ENCODE results near the gene KANSL1. TPM values are rescaled to one million over a fixed set of nuclear protein-coding genes. Genes with fewer than 3 reads are reported as not detected.

The KANSL1 gene
- polyA plus RNA-seq, 1 donor = 39.6 TPM

DNA sequence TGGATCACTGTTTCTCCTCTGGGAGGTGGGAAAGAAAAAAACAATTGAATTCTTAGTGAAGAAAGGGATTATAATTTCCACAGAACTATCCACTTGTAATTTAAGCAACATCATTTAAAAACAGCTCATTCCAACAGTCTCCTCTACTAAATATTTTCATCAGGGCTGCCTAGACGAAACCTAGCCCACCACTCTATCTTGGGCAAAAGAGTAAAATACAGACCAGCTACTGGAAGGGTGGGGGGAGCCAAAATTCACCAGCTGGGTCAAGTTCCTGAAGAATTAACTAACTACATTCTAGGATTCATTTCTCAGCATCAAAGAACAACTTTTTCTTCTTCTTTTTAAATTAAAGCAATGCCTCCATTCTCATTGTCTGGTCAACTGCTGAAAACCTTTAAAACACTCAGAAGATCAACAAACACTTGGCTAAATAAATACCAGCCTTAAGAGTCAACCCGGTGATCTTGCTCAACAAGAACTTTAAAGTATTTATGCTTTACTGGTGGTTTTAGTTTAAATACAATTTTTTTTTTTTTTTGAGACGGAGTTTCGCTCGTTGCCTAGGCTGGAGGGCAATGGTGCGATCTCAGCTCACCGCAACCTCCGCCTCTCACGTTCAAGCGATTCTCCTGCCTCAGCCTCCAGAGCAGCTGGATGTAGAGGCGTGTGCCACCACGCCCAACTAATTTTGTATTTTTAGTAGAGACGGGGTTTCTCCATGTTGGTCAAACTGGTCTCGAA, 25.2 kb downstream of the KANSL1 start:
- DNase-seq = no peak

GRCh38 chr17:46167267-46167666, 26.0 kb downstream of the KANSL1 start:
- no peak for DNase-seq

DNA sequence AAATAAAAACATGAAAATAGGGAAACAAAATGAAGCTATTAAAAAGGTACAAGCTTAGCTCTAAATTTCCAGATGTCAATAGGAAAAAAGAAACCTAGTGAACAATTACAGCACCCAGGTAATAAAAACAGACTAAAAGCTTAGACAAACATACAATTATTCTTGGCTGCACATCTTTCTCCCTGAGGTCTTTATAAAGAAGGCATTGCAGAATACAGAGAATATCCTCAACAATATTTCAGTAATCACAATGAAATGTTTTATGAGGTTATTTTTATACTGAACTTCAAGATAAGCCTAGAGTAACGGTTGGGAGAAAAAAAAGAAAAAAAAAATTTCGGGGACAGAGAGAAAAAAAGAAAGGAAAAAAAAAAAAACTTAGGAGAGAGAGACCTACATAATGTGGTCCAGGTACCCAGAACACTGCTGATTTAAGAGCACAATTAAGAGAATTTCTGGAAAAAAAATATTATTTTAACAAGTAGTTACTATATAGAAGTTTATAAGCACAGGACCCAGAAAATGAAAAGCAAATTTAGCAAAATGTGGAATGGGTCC, 26.5 kb downstream of the KANSL1 start:
- no peak for DNase-seq

DNA sequence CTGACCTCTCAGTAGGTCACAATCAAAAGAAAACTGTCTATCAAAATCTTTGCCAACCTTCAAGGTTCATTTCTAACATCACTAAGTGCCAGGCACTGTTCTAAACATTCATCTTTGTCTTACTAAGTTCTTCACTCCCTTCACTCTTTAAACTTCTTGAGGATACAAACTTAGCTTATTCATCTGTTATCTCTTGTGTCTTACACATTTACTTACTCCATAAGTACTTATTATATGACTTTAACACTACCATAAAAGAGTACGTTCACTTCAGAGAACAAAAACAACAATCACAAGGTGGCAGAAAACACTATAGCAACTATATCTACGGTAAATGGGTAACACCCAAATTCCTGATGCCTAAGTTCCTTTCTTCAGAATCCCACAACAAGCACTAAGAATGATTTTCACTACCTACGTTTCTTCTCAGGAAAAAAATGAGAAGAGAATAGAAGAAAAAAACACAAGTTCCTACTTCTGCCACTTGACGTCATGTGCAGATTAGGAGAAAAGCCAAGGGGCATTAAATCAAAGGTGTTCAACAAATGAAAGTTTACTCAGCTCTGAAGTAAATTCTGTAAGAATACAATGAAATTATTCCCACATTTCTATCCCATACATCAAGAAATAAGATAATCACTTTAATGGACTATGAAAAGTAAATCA, 29.2 kb downstream of the KANSL1 start:
- DNase-seq = no peak

DNA sequence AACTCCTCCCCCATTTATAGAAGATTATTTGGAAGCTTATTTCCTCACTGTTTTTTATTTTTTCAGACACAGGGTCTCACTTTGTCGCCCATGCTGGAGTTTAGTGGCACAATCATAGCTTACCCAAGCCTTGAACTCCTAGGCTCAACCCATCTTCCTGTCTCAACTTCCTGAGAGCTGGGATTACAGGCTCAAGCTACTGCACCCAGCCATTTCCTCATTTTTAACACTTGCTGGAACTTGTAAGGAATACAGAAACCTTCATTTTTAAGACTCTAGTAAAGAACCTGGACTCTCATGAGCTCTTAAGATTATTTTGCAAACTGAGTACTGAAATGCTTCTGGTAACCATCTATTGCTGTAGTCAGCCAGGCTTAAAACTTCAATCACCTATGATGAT, 29.9 kb downstream of the KANSL1 start:
- DNase-seq = no peak

- no peak for DNase-seq
Observed at GRCh38 chr17:46162866-46163265, 30.4 kb downstream of the KANSL1 start.

DNA sequence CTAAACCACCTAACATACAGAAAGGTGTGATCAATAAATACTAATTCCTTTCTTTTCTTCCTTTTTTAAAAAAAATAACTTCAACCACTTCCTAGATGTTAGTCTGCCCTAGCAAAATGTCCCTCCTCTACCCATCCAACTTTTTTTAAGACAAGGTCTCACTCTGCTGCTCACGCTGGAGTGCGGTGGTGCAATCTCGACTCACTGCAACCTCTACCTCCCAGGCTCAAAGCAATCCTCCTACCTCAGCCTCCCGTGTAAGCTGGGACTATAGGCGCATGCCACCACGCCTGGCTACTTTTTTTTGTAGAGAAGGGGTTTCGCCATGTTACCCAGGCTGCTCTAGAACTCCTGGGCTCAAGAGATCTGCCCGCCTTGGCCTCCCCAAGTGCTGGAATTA, 33.1 kb downstream of the KANSL1 start:
- no peak for DNase-seq

- DNase-seq = no peak
Observed at GRCh38 chr17:46159686-46160085, 33.5 kb downstream of the KANSL1 start.

DNA sequence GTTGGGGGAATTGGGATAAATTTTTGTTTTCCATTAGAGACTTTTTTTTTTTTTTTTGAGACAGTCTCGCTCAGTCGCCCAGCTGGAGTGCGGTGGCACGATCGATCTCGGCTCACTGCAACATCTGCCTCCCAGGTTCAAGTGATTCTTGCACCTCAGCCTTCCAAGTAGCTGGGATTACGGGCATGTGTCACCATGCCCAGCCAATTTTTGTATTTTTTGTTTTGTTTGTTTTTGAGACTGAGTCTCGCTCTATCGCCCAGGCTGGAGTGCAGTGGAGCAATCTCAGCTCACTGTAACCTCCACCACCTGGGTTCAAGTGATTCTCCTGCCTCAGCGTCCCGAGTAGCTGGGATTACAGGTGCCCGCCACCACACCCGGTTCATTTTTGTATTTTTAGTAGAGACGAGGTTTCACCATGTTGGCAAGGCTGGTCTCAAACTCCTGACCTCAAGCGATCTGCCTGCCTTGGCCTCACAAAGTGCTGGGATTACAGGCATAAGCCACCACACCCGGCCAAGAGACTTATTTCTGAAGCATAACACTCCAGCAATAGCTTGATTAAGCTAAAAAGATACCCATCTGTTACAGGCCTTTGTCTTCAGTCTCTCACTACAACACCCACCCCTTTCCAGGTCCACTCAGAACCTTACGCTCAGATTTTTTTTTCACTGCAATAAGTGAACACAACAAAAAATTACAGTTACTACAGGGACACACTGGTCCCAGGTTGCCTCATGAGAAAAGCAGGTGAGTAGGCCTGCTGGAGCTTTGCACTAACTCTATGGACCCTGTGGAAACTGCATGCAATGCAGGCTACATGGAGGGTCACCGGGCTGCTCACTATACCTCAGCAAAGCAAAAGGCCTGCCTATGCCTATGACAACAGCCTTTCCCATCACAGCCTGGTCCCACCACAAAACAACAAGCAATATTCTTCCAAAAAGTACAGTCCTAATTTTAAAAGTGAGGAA, 34.6 kb downstream of the KANSL1 start:
- no peak for DNase-seq

GRCh38 chr17:46157443-46158062, 35.7 kb downstream of the KANSL1 start:
- DNase-seq = peak; percentile 44

DNA sequence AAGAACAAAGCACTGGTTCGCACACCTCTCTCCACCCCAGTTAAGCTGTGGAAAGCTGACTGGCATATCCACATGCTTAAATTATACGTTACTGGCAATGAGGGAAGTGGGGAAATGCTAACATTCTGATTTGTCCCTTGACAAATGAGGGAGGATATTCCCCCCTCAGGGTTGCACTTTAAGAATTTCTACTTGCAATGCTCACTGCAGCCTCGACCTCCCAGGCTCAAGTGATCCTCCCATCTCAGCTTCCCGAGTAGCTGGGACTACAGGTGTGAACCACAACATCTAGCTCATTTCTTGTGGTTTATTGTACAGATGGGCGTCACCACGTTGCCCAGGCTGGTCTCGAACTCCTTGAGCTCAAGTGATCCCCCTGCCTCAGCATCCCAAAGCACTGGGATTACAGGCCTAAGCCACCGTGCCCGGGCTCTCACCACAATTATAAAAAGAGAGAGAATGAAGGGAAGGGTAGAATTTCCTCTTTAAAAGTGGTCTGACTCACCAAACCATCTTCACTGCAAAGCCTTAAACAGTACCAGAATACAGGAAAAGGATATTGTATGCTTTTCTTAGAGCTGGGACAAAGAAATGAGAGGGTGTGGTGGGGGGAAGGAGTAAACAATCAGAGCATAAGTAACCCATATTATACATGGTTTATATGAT, 38.9 kb downstream of the KANSL1 start:
- no peak for DNase-seq

GRCh38 chr17:46152423-46152822, 40.8 kb downstream of the KANSL1 start:
- no peak for DNase-seq

GRCh38 chr17:46151762-46152161, 41.5 kb downstream of the KANSL1 start:
- DNase-seq = no peak

- no peak for DNase-seq
Observed at GRCh38 chr17:46150216-46150963, 42.8 kb downstream of the KANSL1 start.

- DNase-seq = no peak
Observed at GRCh38 chr17:46148247-46148646, 45.0 kb downstream of the KANSL1 start.

- no peak for DNase-seq
Observed at GRCh38 chr17:46147296-46147695, 45.9 kb downstream of the KANSL1 start.

DNA sequence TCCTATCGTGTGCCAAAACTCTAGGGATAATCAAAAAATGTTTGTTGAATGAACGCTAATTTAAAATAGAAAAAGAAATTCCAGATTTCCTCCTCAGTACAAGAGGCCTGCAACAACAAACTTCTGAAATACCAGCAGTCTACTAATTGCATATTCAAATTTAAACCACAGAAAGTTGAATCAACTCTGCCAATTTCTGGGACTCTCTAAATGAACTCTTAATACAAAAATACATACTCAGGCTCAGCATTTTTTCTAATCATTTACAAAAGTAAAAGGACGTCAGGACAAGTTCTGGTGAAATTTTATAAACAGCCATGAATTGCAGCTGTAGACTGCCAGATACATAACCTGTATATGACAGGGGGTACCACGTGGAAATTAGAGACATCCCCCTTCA, 49.0 kb downstream of the KANSL1 start:
- DNase-seq = no peak

DNA sequence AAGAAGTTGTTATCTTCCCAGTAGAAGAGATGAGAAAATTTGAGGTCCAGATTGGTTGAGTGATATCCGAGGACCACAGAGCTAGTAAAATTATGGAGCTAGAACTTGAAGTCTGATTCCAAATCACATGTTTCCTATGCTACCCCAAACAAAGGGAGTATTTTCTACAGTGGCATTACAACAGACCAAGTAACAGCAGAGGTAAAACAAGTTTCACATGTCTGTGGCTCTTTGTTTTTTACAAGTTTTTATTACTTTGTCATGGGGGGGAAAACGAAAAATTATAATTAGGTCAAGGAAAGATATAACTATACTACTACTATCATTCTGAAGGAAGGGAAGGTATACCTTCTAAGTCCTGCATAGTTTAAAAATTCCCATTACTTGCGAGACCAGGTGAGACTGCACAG, 49.4 kb downstream of the KANSL1 start:
- no peak for DNase-seq

GRCh38 chr17:46141645-46142044, 51.6 kb downstream of the KANSL1 start:
- no peak for DNase-seq

GRCh38 chr17:46140645-46141197, 52.5 kb downstream of the KANSL1 start:
- no peak for DNase-seq
